Activated naive CD4-positive, alpha-beta T cell treated with anti-CD3 and anti-CD28 coated beads, Interleukin-2, amount 50 U/mL, for 72 hours (primary cell): ENCODE results near the gene RFPL1. TPM values are rescaled to one million over a fixed set of nuclear protein-coding genes. Genes with fewer than 3 reads are reported as not detected.
"Not testable (repeated sequence)": the region's sequence is repeated elsewhere in the genome, so short reads cannot be mapped to it uniquely, and the experiment has no call there.

Experiments used
- ATAC-seq, 2 donors: fragments of 150-1000 bp; cut with Tn5 transposase; 2 replicates each; pipeline ENCODE4 v1.10.0; 2021; ENCODE audit warnings: mild to moderate bottlenecking in 2 of 2, moderate library complexity in 2 of 2
- DNase-seq, 2 donors: peaks; one replicate each; pipeline ENCODE4 v3.0.0; 2021 to 2022; ENCODE audit warnings: low spot score in 2 of 2
- H3K27ac Mint-ChIP-seq, 2 donors: one replicate each; pipeline ENCODE4 v1.8.0; 2022; ENCODE audit warnings: mild to moderate bottlenecking in 2 of 2, mixed read lengths in 2 of 2
- H3K36me3 Mint-ChIP-seq, 2 donors: one replicate each; pipeline ENCODE4 v1.8.0; 2022; ENCODE audit warnings: mixed read lengths in 2 of 2
- H3K9me3 Mint-ChIP-seq, 2 donors: one replicate each; pipeline ENCODE4 v1.8.0; 2022; ENCODE audit warnings: mixed read lengths in 2 of 2
- total RNA-seq, 2 donors: library from RNA; stranded (reverse); gene quantifications; one replicate each; pipeline ENCODE4 v1.2.3, GENCODE V29; 2022

The RFPL1 gene
- not detected for total RNA-seq

DNA sequence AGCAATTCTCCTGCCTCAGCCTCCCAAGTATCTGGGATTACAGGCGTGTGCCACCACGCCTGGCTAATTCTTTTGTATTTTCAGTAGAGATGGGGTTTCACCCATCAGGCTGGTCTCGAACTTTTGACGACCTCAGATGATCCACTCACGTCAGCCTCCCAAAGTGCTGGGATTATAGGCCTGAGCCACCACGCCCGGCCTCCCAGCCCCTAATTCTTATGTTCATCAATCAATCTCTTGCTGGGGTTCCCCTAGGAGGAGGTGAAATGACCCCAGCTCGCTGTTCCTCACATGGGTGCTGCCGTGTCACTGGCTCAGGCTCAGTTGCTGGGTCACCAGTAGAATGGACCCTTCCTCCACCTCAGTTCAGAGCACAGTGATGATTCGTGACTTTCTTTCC, at the start of gene RFPL1:
Gene RFPL1, plus strand, starts transcription at position 301 of the 400 bp plus-strand sequence.
- not testable (repeated sequence) for DNase-seq, H3K9me3 Mint-ChIP-seq, H3K36me3 Mint-ChIP-seq, H3K27ac Mint-ChIP-seq, ATAC-seq

DNA sequence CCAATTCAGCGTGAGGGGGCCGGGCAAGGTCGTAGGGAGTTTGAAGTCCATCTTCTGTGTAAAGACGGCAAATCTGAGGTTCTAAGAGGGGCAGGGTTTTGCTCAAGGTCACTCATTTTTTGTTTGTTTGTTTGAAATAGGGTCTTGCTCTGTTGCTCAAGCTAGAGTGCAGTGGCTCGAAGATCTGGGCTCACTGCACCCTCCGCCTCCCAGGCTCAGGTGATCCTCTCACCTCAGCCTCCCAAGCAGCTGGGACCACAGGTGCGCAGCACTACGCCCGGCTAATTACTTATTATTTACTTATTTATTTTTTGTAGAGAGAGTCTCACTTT, 49.7 kb upstream of the RFPL1 start:
- no peaks in the 10 kb centered on the region for H3K36me3 Mint-ChIP-seq
- H3K27ac Mint-ChIP-seq: peak overlapping the region; percentile 90 to 92
- no peaks in the 10 kb centered on the region for H3K9me3 Mint-ChIP-seq
- DNase-seq: no peak
- ATAC-seq: peak in 1 of 2 donors; percentile 35

DNA sequence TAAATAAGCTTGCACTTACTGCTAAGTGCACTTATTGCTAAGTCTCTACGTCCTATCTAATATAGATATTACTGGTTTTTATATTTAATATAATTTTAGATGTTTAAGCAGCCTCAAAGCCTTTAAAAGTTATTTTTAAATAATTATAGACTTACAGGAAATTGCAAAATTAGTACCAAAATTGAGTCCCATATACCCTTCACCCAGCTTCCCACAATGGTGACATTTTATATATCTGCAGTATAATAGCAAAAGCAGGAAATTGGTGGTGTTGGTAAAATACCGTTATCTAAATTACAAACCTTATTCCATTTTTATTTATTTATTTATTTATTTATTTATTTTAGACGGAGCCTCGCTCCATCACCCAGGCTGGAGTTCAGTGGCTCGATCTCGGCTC, 48.1 kb upstream of the RFPL1 start:
- no peak for ATAC-seq
- DNase-seq: no peak
- Mint-ChIP-seq H3K36me3 (no peaks in the 10 kb centered on the region), H3K9me3 (no peaks in the 10 kb centered on the region), H3K27ac (no peak overlapping the region)

DNA sequence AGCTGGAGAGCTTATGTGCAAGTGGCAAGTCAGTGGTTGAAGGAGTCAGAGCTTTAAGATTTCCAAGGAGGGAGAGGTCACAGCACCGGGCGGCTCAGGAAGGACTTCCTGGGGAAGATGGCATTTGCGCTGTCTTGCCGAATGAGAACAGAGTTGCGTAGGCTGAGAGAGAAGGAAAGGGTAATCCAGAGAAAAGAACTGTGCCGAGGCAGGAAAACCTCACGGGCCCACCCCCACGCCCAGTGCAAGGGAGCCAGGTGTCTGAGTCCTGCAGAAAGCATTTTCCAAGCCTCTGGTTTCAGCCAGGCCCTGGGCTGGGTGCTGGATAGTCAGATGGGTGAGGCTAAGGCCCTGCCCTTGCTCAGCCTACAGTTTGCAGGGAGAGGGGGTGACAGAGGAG, 46.8 kb upstream of the RFPL1 start:
- peak overlapping the region in 1 of 2 donors; percentile 47 for H3K27ac Mint-ChIP-seq
- no peaks in the 10 kb centered on the region for H3K36me3 Mint-ChIP-seq
- DNase-seq (no peak), ATAC-seq (no peak)
- H3K9me3 Mint-ChIP-seq: no peaks in the 10 kb centered on the region

DNA sequence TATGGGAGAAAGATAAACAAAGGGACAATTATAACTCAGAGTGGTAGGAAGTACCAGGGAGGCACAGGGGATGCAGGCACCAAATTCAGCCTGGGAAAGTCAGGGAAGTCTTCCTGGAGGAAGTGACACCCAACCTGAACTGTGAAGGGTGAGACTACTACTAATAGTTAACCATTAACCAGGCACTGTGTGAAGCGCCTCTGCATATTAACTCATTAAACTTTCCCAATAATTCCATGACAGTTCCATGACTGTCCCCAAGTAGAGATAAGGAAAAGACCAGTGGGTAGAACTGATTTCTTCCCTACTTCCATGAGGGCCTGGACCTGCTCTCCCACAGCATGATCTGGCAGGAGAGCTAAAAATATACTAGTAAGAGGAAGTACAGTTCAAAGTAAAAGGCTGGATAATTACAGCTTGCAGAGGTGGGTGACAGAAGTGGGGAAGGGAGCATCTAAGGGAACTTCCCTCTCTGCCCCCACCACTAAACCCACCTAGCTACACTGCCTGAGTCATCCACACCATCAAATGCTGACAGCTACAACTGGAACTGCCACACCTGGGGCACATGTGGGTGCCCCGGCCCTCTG, 45.3 kb upstream of the RFPL1 start:
- no peaks in the 10 kb centered on the region for H3K36me3 Mint-ChIP-seq
- DNase-seq (no peak), ATAC-seq (no peak)
- H3K9me3 Mint-ChIP-seq: no peaks in the 10 kb centered on the region
- H3K27ac Mint-ChIP-seq: peak overlapping the region in 1 of 2 donors; percentile 90

DNA sequence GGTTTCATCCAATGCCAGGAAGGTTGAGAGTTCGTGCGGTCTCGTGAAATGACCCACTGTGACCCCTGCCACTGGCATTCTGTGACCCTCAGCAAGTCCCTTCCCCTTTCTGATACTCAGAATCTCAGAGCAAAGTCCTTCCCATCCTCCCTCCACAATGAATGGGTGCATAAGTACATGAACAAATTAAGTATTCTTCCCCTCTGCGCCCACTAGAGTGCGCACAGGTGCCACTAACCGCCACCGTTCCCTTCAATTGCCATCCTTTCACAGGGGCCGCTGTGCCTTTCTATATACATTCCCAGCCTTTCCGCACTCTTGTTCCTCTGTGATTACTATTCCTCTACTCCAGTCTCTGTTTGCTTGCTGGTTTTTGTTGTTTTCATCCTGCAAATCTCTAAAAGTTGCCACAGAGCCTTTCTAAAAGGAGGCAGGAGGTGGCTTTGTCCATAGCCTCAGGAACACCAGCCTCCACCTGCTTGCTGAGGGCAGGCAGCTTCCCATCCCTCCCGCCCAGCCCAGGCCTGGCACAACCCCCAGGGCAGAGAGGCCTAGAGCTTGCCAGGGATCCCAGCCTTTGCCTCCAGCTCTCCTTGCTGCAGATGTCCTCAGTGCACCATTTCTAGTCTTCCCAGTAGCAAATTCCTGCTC, 43.3 kb upstream of the RFPL1 start:
- H3K9me3 Mint-ChIP-seq: no peaks in the 10 kb centered on the region
- ATAC-seq (peak; percentile 92 to 93), DNase-seq (peak in 1 of 2 donors; percentile 58)
- H3K27ac Mint-ChIP-seq: peak overlapping the region in 1 of 2 donors; percentile 9
- H3K36me3 Mint-ChIP-seq: no peaks in the 10 kb centered on the region

DNA sequence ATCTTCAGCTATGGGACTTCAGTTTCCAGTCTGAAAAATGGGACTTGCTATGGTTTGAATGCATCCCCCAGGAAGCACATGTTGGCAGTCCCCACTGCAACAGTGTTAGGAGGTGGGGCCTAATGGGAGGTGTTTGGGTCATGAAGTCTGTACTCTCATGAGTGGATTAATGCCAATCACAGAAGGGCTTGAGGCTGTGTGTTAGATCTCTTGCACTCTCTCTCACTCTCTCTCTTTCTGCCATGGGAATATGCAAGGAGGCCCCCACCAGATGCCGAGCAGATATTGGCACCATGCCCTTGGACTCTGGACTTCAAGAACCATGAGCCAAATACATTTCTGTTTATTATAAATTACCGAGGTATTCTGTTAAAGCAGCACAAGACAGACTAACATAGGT, 42.3 kb upstream of the RFPL1 start:
- no peaks in the 10 kb centered on the region for H3K36me3 Mint-ChIP-seq
- DNase-seq (no peak), ATAC-seq (no peak)
- H3K27ac Mint-ChIP-seq: no peak overlapping the region
- no peaks in the 10 kb centered on the region for H3K9me3 Mint-ChIP-seq

DNA sequence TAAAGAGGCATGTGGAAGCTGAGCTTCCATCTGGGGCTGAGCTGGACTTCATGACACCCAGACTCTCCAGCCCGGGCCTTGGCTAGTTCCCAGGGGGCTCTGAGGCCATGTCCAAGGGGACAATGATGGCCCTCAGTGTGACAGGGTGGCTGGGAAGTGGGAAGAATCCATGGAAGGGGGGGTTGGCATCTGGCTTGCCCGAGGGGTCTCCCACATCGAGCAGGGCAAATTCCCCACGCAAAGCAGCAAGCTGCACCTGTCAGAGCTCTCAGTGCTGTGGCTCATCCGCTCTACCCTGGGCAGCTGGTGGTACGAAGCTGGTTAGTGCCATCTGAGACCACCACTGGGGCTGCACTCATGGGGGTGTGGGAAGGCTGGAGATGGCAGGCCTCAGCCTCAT, 40.6 kb upstream of the RFPL1 start:
- no peak for ATAC-seq
- no peaks in the 10 kb centered on the region for H3K9me3 Mint-ChIP-seq
- DNase-seq: no peak
- H3K27ac Mint-ChIP-seq: no peak overlapping the region
- H3K36me3 Mint-ChIP-seq: no peaks in the 10 kb centered on the region

DNA sequence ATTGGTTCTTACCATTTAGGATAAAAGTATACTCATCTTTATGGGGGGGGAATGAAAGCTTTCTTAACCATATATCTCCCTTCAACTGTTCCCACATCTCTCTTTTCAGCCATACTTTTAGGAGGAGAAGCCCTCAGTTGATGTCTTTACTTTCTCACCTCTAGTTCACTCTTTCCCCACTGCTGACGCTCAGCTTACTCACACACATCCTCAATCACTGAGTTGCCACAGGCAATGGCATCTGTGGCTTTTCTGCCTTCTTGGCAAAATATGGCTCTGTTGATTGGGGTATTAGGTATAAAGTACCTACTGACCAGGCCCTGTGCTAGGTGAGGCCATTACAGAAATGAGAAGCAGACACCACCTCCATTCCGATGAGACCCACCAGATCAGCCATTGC, 37.8 kb upstream of the RFPL1 start:
- Mint-ChIP-seq H3K27ac (no peak overlapping the region), H3K36me3 (no peaks in the 10 kb centered on the region), H3K9me3 (no peaks in the 10 kb centered on the region)
- no peak for DNase-seq
- ATAC-seq: no peak

DNA sequence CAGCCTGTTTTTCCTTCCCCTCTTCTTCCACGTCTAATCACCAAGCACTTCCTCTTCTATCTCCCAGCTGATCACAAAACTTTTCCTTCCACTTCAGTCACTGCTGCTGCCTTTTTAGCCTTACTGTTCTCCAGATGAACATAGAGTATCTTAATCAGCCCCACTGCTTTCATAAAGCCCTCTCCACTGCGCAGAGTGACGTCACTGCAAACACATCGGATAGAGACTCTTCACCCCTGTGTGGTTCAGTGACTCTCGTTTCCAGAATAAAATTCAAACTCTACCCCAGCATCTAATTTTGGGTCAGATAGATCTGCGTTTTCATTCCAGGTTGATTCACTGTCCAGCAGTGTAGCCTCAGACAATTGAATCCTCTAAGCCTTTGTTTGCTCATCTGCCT, 36.8 kb upstream of the RFPL1 start:
- H3K9me3 Mint-ChIP-seq, ATAC-seq, H3K27ac Mint-ChIP-seq, DNase-seq, H3K36me3 Mint-ChIP-seq: not testable (repeated sequence)

DNA sequence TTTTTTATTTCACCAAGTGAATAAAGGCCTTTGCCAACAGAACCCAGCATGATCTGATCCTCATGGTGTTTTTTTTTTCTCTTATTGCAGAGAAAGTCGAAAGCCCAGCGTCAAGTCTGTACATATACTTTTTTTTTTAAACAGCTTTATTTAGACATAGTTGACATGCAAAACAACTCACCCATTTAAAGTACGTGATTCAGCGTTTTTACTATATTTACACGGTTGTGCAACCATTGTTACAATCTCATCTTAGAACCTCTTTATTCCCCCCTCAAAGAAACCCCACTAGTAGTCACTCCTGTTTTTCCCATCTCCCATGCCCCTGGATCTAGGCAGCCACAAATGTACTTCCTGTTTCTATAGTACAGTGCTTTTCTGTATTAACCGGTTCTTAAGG, 29.4 kb upstream of the RFPL1 start:
- DNase-seq (no peak), ATAC-seq (no peak)
- H3K27ac Mint-ChIP-seq: no peak overlapping the region
- no peaks in the 10 kb centered on the region for H3K36me3 Mint-ChIP-seq
- no peaks in the 10 kb centered on the region for H3K9me3 Mint-ChIP-seq

DNA sequence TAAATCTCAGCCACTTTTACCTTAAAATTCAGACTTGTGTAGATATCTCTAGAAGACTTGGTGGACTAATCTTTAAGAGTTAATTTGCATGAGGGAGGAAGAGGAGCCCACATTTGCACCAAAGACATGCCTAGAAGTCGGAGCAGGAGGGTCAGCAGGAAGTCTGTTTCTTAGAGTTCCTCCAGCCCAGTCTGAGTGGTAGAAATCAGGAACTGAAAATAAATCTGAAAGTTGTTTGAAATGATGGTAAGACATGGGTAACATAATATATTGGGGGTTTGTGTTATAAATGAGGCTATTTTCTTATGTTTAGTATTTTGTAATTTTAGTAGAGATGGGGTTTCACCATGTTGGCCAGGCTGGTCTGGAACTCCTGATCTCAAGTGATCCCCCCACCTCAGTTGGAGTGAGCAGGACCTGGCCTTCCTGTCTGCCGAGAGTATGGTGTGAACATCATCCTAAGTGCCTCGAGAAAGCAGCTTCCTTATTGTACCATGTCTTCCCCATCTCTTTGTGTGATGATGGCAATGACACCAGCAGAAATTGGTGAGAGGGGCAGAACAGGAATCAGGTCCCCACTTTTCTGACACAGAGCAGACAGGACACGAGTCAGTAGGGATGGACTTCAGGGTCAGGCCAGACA, 26.7 kb upstream of the RFPL1 start:
- H3K27ac Mint-ChIP-seq, DNase-seq, H3K9me3 Mint-ChIP-seq, ATAC-seq, H3K36me3 Mint-ChIP-seq: not testable (repeated sequence)

DNA sequence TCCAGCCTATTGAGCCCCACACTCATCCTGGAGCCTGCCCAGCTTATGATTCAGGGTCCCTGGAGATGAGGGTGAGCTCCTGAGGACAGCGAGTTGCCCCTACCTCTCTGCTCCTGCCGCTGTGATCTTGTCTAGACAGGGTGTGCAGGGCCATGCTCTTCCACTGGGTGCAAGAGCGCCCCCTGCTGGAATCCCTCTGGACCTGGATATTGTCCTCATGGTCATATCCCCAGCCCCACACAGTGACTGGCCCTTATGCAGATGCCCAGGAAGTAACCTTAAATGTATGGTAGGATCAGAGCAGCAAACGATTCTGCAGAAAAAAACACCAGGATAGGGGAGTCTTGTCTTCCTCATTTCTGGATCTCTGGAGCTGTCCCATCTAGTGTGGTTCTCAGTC, 25.6 kb upstream of the RFPL1 start:
- not testable (repeated sequence) for H3K27ac Mint-ChIP-seq, H3K36me3 Mint-ChIP-seq, H3K9me3 Mint-ChIP-seq
- ATAC-seq (peak; percentile 85 to 94), DNase-seq (peak in 1 of 2 donors; percentile 15)

DNA sequence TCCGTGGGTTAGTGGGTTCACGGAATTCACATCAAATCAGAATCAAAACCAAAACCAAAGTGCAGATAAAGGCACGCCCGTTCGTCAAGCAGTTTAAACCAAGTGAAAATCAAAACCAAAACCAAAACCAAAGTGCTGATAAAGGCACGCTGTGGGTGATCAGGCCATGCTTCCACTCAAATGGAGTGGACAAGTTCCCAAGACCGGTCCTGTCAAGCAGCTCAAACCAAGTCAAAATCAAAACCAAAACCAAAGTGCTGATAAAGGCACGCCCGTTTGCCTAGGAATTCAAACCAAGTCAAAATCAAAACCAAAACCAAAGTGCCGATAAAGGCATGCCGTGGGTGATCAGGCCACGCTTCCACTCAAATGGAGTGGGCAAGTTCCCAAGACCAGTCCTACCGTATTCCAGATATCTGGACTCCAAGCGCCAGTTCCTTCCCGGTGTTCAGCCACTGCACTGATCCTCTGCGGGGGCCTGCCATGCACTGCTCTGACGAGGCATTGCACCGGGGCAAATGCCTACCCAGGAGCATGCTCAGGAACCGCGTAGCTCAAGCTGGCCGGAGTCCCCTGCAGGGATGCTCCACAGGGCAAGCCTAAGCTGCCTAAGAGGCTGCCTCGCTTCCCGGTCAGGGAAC, 23.3 kb upstream of the RFPL1 start:
- DNase-seq: peak; percentile 51 to 67
- ATAC-seq: peak; percentile 80 to 81
- H3K36me3 Mint-ChIP-seq, H3K9me3 Mint-ChIP-seq: not testable (repeated sequence)
- peak overlapping the region; percentile 80 to 81 for H3K27ac Mint-ChIP-seq

DNA sequence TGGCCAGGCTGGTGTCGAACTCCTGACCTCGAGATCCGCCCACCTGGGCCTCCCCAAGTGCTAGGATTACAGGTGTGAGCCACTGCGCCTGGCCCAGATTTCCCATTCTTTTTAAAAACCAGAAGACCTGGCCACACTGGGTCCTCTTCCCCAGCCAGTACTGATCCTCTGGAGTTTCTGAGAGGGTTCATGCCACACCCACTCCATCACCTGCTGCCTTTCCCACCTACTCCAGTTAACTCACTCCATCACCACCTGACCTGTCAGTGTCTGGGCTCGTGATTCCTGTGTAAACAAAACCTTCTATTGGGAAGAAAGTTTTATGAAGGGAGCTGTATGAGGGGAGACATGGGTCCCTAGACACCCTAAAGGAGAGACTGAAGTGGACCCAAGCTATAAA, 19.7 kb upstream of the RFPL1 start:
- DNase-seq, ATAC-seq, H3K9me3 Mint-ChIP-seq: not testable (repeated sequence)
- H3K36me3 Mint-ChIP-seq: peaks cover 0 to 14% of the 10 kb centered on the region in 2 donors
- peak overlapping the region in 1 of 2 donors; percentile 44 for H3K27ac Mint-ChIP-seq

DNA sequence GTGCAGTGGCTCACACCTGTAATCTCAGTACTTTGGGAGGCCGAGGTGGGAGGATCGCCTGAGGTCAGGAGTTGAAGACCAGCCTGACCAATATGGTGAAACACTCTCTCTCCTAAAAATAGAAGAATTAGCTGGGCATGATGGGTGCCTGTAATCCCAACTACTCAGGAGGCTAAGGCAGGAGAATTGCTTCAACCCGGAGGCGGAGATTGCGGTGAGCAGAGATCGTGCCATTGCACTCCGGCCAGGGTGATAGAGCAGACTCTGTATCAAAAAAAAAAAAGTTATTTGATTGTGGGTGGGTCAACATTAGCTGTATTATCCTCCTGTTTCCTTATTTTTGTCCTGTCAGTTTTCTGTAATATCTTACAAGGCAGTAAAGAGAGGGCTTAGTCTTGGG, 11.9 kb upstream of the RFPL1 start:
- Mint-ChIP-seq H3K9me3 (no peaks in the 10 kb centered on the region), H3K36me3 (peaks cover 0 to 4% of the 10 kb centered on the region in 2 donors), H3K27ac (no peak overlapping the region)
- DNase-seq (no peak), ATAC-seq (no peak)

DNA sequence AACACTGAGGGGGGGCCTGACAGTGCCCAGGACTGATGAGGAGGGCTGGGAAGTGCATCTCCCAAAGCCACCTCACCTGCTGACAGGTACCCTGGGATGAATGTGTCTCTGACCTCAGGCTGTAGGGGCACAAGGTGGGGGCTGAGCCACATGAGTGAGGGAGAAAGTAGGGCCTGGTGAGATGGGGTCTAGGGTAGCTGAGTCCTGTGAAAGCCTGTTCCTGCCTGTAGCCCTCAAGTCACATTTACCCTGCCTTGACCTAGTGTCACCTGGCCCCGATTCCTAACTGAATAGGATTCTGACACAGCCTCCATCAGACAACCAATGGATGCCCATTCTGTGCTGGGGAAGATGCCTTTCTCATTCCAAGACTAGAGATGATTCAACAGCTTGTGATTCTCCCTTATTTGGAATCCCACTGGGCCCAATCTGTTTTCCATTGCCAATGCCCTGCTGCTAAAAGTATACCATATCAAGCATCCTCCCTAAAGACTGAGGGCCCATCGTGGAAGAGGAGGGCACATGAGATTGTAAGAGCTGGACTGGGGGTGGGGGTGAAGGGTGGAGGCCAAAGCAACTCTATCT, 11.1 kb upstream of the RFPL1 start:
- Mint-ChIP-seq H3K9me3 (no peaks in the 10 kb centered on the region), H3K27ac (no peak overlapping the region), H3K36me3 (no peaks in the 10 kb centered on the region)
- DNase-seq (no peak), ATAC-seq (no peak)
